Small intestine (tissue), 7 donors: ENCODE data around the gene MYO3B. TPM values are rescaled to one million over a fixed set of nuclear protein-coding genes. Genes with fewer than 3 reads are reported as not detected.

Experiments
- DNase-seq, 2 donors: peaks; one replicate each; pipeline versions ENCODE4 v3.0.0 to v3.0.0-alpha.2; 2013
- FAIRE-seq: peaks from 2 replicates; lab custom pipeline; 2012; peaks lifted over from hg19 to GRCh38; lab: Jason Lieb, UNC
- H3K27ac ChIP-seq, 3 donors: one replicate each; pipeline ENCODE4 v1.5.1; 2013; ENCODE audit warnings: low read length in 2 of 3, mild to moderate bottlenecking in 2 of 3, control low read depth in 1 of 3, inconsistent platforms in 1 of 3, low read depth in 1 of 3, moderate library complexity in 1 of 3
- H3K27me3 ChIP-seq, 3 donors: one replicate each; pipeline ENCODE4 v1.6.1; 2013; ENCODE audit warnings: low read length in 3 of 3, inconsistent platforms in 1 of 3; ENCODE audit not compliant: control insufficient read depth in 3 of 3, insufficient read depth in 3 of 3
- H3K36me3 ChIP-seq, 3 donors: one replicate each; pipeline ENCODE4 v1.6.1; 2013; ENCODE audit warnings: low read length in 3 of 3, inconsistent platforms in 1 of 3, low read depth in 1 of 3, mild to moderate bottlenecking in 1 of 3, moderate library complexity in 1 of 3; ENCODE audit not compliant: control insufficient read depth in 3 of 3, insufficient read depth in 2 of 3
- H3K4me1 ChIP-seq, 3 donors: one replicate each; pipeline ENCODE4 v1.6.1; 2013; ENCODE audit warnings: low read length in 2 of 3, inconsistent platforms in 1 of 3, low read depth in 1 of 3, mild to moderate bottlenecking in 1 of 3, moderate library complexity in 1 of 3; ENCODE audit not compliant: control insufficient read depth in 3 of 3, insufficient read depth in 2 of 3
- H3K4me3 ChIP-seq, 3 donors: one replicate each; pipeline ENCODE4 v1.5.1; 2013; ENCODE audit warnings: low read length in 3 of 3, control low read depth in 1 of 3, inconsistent platforms in 1 of 3, low read depth in 1 of 3, mild to moderate bottlenecking in 1 of 3, moderate library complexity in 1 of 3
- H3K9me3 ChIP-seq, 2 donors: one replicate each; pipeline ENCODE4 v1.6.1; 2013; ENCODE audit warnings: low read depth in 1 of 2, low read length in 1 of 2; ENCODE audit not compliant: control insufficient read depth in 2 of 2, insufficient read depth in 1 of 2
- WGBS, 3 donors: extraction: QIAGEN DNeasy Blood & Tissue Kit; methylation state at CpG; one replicate each; pipeline ENCODE4 v1.1.7; 2013; 5-methylcytosine and 5-hydroxymethylcytosine counted together
- polyA plus RNA-seq, 4 donors: library from polyadenylated mRNA; stranded (reverse) in 3 of 4; unstranded in 1 of 4; fragments of 200-250 nt in 3 of 4; fragments of 120-200 nt in 1 of 4; gene quantifications; one replicate each; pipeline versions ENCODE4 v1.2.1 to v1.2.3, GENCODE V29; 2013
- donor health status: healthy with polysubstance abuse.
- donor health status: control.
- donor health status: control.
- donor health status: Bipolar disorder and iron deficiency.
- donor health status: healthy.

Gene MYO3B
- polyA plus RNA-seq, 4 donors, result 0.03 to 0.81 TPM; not detected in 2

GRCh38 chr2:170247882-170248393 is 70.0 kb downstream of the MYO3B start:
- no peak for FAIRE-seq
- WGBS, 3 donors, result 78 to 80% (median 80%) methylated on average over 1 of the region's 1 CpG

DNA sequence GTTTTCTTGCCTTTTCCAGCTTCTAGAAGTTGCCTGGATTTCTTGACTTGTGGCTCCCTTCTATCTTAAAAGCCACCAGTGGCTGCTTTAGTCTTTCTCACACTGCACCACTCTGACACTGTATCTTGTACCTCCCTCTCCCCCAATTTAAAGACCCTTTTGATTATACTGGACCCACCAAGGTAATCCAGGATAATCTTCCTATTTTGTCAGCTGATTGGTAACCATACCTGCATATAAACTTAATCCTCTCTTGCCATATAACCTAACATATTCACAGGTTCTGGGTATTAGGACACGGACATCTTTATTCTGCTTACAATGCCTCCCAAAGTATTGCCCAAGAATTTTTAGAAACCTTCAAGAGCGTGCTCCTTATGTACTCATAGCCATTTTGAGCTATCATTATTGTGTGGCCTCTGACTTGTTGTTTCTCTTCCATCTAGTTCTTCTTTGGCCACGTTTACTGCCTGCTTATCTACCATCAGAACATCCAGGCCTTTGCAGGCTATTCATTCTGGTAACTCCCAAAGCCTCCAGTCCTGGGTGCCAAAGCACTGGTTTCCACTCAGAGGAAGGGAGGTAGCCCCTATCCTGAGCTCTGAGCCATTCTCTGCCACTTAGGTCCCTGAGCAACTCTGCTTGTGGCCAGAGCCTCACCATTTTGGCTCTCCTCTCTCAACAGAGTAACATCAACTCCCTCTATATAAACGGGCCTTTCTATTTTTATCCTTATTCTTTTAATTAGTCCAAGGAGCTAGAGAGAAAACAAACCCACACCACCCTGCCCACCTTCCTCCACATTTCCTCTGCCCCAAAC is 70.8 kb downstream of the MYO3B start:
- Histone ChIP-seq H3K4me3 (no peak overlapping the region), H3K36me3 (no peaks in the 10 kb centered on the region), H3K4me1 (no peaks in the 10 kb centered on the region), H3K27ac (no peak overlapping the region), H3K9me3 (no peaks in the 10 kb centered on the region), H3K27me3 (peaks cover 0 to 4% (median 2%) of the 10 kb centered on the region in 3 donors)
- WGBS, 3 donors, result 62 to 68% (median 66%) methylated on average over 4 of the region's 4 CpGs
- FAIRE-seq (no peak), DNase-seq (no peak)

More at GRCh38 chr2:170247882-170248393, 70.0 kb downstream of the MYO3B start:
- Histone ChIP-seq H3K27ac (no peak overlapping the region), H3K4me1 (no peaks in the 10 kb centered on the region), H3K9me3 (no peaks in the 10 kb centered on the region), H3K27me3 (peaks cover 0 to 4% (median 3%) of the 10 kb centered on the region in 3 donors), H3K4me3 (no peak overlapping the region), H3K36me3 (no peaks in the 10 kb centered on the region)
- no peak for DNase-seq

GRCh38 chr2:170249761-170250160 is 71.8 kb downstream of the MYO3B start:
- no peak for DNase-seq
- peaks cover 0 to 4% (median 4%) of the 10 kb centered on the region in 3 donors for H3K27me3 ChIP-seq
- no peak overlapping the region for H3K4me3 ChIP-seq
- no peak for FAIRE-seq
- no peaks in the 10 kb centered on the region for H3K9me3 ChIP-seq
- H3K27ac ChIP-seq, result no peak overlapping the region
- no peaks in the 10 kb centered on the region for H3K4me1 ChIP-seq
- WGBS, 3 donors, result 53 to 64% (median 56%) methylated on average over 2 of the region's 2 CpGs
- no peaks in the 10 kb centered on the region for H3K36me3 ChIP-seq

DNA sequence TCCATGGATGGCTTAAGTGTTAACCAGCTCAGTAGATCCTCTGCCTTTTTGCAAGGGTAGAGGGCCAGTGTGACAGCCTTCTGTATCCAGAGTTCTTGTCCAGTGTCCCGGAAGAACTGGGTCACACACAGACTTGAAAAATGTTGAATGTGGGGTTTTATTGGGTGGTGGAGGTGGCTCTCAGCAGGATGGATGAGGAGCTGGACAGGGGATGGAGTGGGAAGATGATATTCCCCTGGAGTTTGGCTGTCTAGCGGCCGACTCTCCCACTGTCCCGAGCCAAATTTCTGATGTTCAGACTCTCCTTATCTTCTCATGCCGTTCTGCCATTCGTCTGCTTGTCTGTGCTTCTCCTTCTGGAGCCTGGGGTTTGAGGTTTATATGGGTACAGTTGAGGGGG is 72.6 kb downstream of the MYO3B start:
- WGBS, 3 donors, result 90 to 95% (median 94%) methylated on average over 6 of the region's 6 CpGs
- no peak for FAIRE-seq

DNA sequence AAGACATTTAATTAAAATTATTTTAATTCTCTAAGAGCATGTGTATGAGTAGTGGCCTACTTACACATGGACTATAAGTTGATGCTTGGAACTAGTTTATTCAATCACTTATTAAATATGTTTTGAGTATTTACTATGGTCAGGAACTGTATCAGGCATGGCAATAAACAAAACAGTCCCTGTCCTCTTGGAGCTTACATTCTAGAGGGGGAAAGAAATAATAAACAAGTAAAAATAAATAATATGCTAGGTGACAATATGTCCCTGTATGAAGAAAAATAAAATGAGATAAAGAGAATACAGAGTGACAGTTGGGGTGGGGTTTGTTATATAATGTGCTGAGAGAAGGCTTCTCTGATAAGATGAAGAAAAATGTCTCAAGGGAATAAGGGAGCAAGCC is 74.5 kb downstream of the MYO3B start:
- FAIRE-seq, result no peak
- peaks cover 0 to 4% (median 0%) of the 10 kb centered on the region in 3 donors for H3K27me3 ChIP-seq
- DNase-seq, result no peak
- H3K4me1 ChIP-seq, result no peaks in the 10 kb centered on the region
- H3K4me3 ChIP-seq, result no peak overlapping the region
- H3K36me3 ChIP-seq, result no peaks in the 10 kb centered on the region
- no peak overlapping the region for H3K27ac ChIP-seq
- H3K9me3 ChIP-seq, result no peaks in the 10 kb centered on the region

More for the DNA sequence above, 72.6 kb downstream of the MYO3B start:
- Histone ChIP-seq H3K9me3 (no peaks in the 10 kb centered on the region), H3K27me3 (peaks cover 0 to 4% (median 0%) of the 10 kb centered on the region in 3 donors), H3K36me3 (no peaks in the 10 kb centered on the region), H3K4me3 (no peak overlapping the region), H3K27ac (no peak overlapping the region), H3K4me1 (no peaks in the 10 kb centered on the region)
- DNase-seq, result no peak

DNA sequence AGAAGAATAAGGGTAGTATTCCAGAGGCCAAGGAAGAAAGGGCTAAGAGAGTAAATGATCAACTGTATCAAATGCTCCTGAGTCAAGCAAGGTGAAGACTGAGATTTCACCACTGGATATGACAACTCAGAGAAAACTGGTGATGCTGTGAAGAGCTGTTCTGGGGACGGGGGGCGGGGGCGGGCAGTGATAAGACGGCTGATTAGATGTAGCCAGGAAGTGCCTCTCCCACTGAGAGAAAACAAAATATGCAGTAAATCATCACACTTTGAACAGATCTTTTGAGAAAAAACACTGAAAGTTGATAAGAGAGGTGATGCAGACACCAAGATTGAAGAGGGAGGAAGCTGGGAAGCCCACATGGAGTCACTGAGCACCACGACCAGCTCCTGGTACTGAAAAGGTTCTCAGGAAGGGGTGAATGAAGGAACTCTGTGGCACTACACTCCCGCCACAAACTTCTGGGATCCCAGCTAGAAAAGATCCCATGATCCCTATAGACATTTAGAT is 75.8 kb downstream of the MYO3B start:
- FAIRE-seq, result no peak

DNA sequence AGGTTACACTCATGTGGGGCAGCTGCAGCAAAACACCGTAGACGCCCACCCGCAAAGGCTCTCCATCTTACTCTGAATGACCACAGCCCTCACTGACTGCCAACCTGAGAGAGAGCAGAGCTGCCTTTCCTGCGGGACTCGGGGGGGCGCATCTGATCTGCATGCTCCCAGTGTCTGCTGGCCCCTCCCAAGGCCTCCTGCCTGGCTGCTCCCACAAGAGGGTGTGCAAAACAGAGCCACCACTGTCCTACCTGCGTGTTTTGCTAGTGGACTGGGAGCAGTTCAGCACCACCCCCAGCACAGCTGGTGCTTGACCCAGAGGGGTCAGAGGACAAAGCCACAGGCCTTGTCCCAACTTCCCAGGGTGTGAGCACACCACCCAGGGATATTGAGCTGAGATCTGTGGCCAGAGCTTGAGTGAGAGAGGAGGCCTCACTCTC is 76.4 kb downstream of the MYO3B start:
- Histone ChIP-seq H3K36me3 (no peaks in the 10 kb centered on the region), H3K4me3 (no peak overlapping the region), H3K9me3 (no peaks in the 10 kb centered on the region), H3K4me1 (no peaks in the 10 kb centered on the region), H3K27ac (no peak overlapping the region), H3K27me3 (peaks cover 0 to 4% (median 0%) of the 10 kb centered on the region in 3 donors)
- 76 to 86% (median 85%) methylated on average over 7 of the region's 7 CpGs for WGBS, 3 donors
- FAIRE-seq, result no peak
- DNase-seq, result no peak

More for the DNA sequence above, 75.8 kb downstream of the MYO3B start:
- peaks cover 0 to 4% (median 0%) of the 10 kb centered on the region in 3 donors for H3K27me3 ChIP-seq
- H3K9me3 ChIP-seq, result no peaks in the 10 kb centered on the region
- no peak for DNase-seq
- H3K36me3 ChIP-seq, result no peaks in the 10 kb centered on the region
- H3K4me1 ChIP-seq, result no peaks in the 10 kb centered on the region
- H3K27ac ChIP-seq, result no peak overlapping the region
- H3K4me3 ChIP-seq, result no peak overlapping the region
- 34 to 58% (median 51%) methylated on average over 6 of the region's 6 CpGs for WGBS, 3 donors

GRCh38 chr2:170255137-170255536 is 77.2 kb downstream of the MYO3B start:
- Histone ChIP-seq H3K4me3 (no peak overlapping the region), H3K27ac (no peak overlapping the region), H3K4me1 (no peaks in the 10 kb centered on the region), H3K27me3 (peaks cover 0 to 4% (median 0%) of the 10 kb centered on the region in 3 donors), H3K9me3 (no peaks in the 10 kb centered on the region), H3K36me3 (no peaks in the 10 kb centered on the region)
- FAIRE-seq, result no peak
- 78 to 80% (median 79%) methylated on average over 3 of the region's 3 CpGs for WGBS, 3 donors
- no peak for DNase-seq
